DOHH2 (cell line): ENCODE data around the gene KL.

ENCODE experiments used
- EZH2phosphoT487 ChIP-seq: fragments of 200-600 bp; sonication (generic); IDR thresholded peaks from 2 replicates; pipeline ENCODE4 v1.6.1; 2017; ENCODE audit warnings: borderline replicate concordance, mild to moderate bottlenecking, antibody characterized with exemption, low read length, moderate library complexity, mixed read lengths
- TF ChIP-seq, protein P1 (sequence below): fragments of 200-600 bp; sonication (generic); IDR thresholded peaks from one replicate; pipeline ENCODE4 v1.5.1; 2014; ENCODE audit warnings: antibody characterized with exemption, mild to moderate bottlenecking, low read depth, low read length; ENCODE audit not compliant: poor library complexity, severe bottlenecking

DNA sequence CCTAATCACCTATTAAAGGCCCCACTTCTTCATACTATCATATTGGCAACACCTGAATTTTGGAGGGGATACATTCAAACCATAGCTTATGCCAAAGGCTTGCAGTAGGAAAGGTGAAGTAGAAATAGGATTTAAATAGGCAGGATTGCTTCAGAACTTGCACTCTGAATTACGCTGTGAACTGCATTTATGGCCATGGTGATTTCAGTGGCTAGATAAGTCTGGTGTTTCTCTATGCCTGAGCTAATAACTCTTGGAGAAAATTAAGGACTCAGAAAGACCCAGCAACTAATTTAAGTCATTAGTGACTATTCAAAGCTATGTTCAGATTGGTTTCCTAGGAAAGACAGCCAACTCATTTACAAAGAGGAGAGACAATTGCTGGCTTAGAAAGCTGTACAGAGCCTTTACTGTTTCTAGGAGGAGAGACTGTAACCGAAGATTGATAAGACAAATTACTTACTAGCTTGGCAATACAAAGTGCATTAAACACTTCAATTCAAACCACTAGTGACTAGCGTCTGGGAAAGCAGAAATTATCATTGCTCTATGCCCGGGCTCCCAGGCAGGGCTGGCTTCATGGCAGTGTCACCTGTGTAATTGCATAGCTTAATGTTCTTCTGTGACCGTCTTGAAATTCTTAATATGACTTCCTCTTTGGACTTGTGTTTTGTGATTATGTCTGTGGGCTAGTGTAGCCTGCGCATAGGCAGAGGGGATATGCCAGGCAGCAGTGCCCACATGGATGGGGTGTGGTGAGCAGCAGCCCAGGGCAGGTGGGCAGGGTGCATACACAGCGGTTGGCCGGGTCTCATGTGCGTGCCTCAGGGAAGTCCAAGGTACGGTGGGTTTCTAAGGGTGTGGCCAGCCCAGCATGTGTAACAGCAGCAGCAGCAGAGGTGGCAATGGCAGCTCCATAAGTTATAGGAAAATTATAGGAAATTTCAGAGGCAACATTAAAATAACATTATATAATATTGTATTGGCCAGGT lies 60.1 kb downstream of the KL start:
- TF ChIP-seq, protein P1, sequence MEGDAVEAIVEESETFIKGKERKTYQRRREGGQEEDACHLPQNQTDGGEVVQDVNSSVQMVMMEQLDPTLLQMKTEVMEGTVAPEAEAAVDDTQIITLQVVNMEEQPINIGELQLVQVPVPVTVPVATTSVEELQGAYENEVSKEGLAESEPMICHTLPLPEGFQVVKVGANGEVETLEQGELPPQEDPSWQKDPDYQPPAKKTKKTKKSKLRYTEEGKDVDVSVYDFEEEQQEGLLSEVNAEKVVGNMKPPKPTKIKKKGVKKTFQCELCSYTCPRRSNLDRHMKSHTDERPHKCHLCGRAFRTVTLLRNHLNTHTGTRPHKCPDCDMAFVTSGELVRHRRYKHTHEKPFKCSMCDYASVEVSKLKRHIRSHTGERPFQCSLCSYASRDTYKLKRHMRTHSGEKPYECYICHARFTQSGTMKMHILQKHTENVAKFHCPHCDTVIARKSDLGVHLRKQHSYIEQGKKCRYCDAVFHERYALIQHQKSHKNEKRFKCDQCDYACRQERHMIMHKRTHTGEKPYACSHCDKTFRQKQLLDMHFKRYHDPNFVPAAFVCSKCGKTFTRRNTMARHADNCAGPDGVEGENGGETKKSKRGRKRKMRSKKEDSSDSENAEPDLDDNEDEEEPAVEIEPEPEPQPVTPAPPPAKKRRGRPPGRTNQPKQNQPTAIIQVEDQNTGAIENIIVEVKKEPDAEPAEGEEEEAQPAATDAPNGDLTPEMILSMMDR: no peak
- no peak for TF ChIP-seq EZH2phosphoT487
